Mesendoderm (in vitro differentiated cells): Measurements from ENCODE around the gene MB21D2.

ENCODE experiments used
- DNase-seq: peaks from one replicate; pipeline ENCODE4 v3.0.0; 2013
- H2AK5ac ChIP-seq: 2 replicates; pipeline ENCODE4 v1.6.1; 2013; ENCODE audit warnings: low read length, inconsistent platforms
- H2BK120ac ChIP-seq: 2 replicates; pipeline ENCODE4 v1.6.1; 2013; ENCODE audit warnings: low read depth, mild to moderate bottlenecking, low read length, moderate library complexity, mixed read lengths
- H2BK15ac ChIP-seq: replicated peaks from 2 replicates; pipeline ENCODE4 v1.6.1; 2013; ENCODE audit warnings: low read depth, mild to moderate bottlenecking, moderate library complexity
- H2BK5ac ChIP-seq: 2 replicates; pipeline ENCODE4 v1.6.1; 2013; ENCODE audit warnings: low read length, inconsistent platforms
- H3K18ac ChIP-seq: 2 replicates; pipeline ENCODE4 v1.6.1; 2013; ENCODE audit warnings: mild to moderate bottlenecking, low read length, mixed read lengths
- H3K23ac ChIP-seq: one replicate; pipeline ENCODE4 v1.6.1; 2013; ENCODE audit warnings: low read length
- H3K27ac ChIP-seq: 2 replicates; pipeline ENCODE4 v1.5.1; 2013; ENCODE audit warnings: low read depth, mild to moderate bottlenecking, inconsistent platforms, low read length, moderate library complexity
- H3K27me3 ChIP-seq: 2 replicates; pipeline ENCODE4 v1.6.1; 2013; ENCODE audit warnings: low read length, control low read depth, mild to moderate bottlenecking, inconsistent platforms; ENCODE audit not compliant: insufficient read depth, poor library complexity
- H3K36me3 ChIP-seq: 2 replicates; pipeline ENCODE4 v1.6.1; 2013; ENCODE audit warnings: low read length, inconsistent platforms; ENCODE audit not compliant: control insufficient read depth, insufficient read depth
- H3K4ac ChIP-seq: one replicate; pipeline ENCODE4 v1.6.1; 2013; ENCODE audit warnings: low read depth, mild to moderate bottlenecking, low read length, moderate library complexity
- H3K4me1 ChIP-seq: 2 replicates; pipeline ENCODE4 v1.6.1; 2013; ENCODE audit warnings: low read depth, low read length, inconsistent platforms; ENCODE audit not compliant: control insufficient read depth
- H3K4me2 ChIP-seq: 2 replicates; pipeline ENCODE4 v1.6.1; 2013; ENCODE audit warnings: low read length
- H3K4me3 ChIP-seq: 2 replicates; pipeline ENCODE4 v1.5.1; 2013; ENCODE audit warnings: mild to moderate bottlenecking, low read length
- H3K56ac ChIP-seq: one replicate; pipeline ENCODE4 v1.6.1; 2013; ENCODE audit warnings: low read length
- H3K79me1 ChIP-seq: 2 replicates; pipeline ENCODE4 v1.6.1; 2013; ENCODE audit warnings: low read length, inconsistent platforms
- H3K79me2 ChIP-seq: 2 replicates; pipeline ENCODE4 v1.6.1; 2013; ENCODE audit warnings: mild to moderate bottlenecking, low read length; ENCODE audit not compliant: control insufficient read depth, insufficient read depth
- H3K9ac ChIP-seq: 2 replicates; pipeline ENCODE4 v1.6.1; 2013; ENCODE audit warnings: low read length, inconsistent platforms
- H4K5ac ChIP-seq: one replicate; pipeline ENCODE4 v1.6.1; 2013; ENCODE audit warnings: low read length
- H4K8ac ChIP-seq: one replicate; pipeline ENCODE4 v1.6.1; 2013; ENCODE audit warnings: low read depth, mild to moderate bottlenecking, control low read depth, low read length, moderate library complexity
- WGBS: extraction: QIAGEN DNeasy Blood & Tissue Kit; methylation state at CpG from one replicate; pipeline ENCODE4 v1.1.7; 2013; ENCODE audit warnings: low lambda C conversion rate, missing lambda C conversion rate; ENCODE audit not compliant: insufficient coverage; ENCODE audit errors: extremely low coverage; 5-methylcytosine and 5-hydroxymethylcytosine counted together

MB21D2 gene

GRCh38 chr3:192953926-192954325 lies 36.3 kb upstream of the MB21D2 start:
- H2AK5ac ChIP-seq, result no peak overlapping the region
- no peak overlapping the region for H4K8ac ChIP-seq
- H3K79me1 ChIP-seq, result no peaks in the 10 kb centered on the region
- no peak overlapping the region for H3K56ac ChIP-seq
- no peak overlapping the region for H3K23ac ChIP-seq
- no peak overlapping the region for H3K27ac ChIP-seq
- H3K36me3 ChIP-seq, result no peaks in the 10 kb centered on the region
- H3K4me2 ChIP-seq, result no peak overlapping the region
- H3K9ac ChIP-seq, result no peak overlapping the region
- no peak overlapping the region for H3K18ac ChIP-seq
- no peak for DNase-seq
- H2BK120ac ChIP-seq, result no peak overlapping the region
- no peak overlapping the region for H2BK15ac ChIP-seq
- H3K4me1 ChIP-seq, result no peaks in the 10 kb centered on the region
- no peaks in the 10 kb centered on the region for H3K27me3 ChIP-seq
- no peak overlapping the region for H3K4ac ChIP-seq
- H3K4me3 ChIP-seq, result no peak overlapping the region
- WGBS, result no CpG with 5 or more reads among the region's 5 CpGs
- no peak overlapping the region for H2BK5ac ChIP-seq
- no peaks in the 10 kb centered on the region for H3K79me2 ChIP-seq
- H4K5ac ChIP-seq, result no peak overlapping the region

- Histone ChIP-seq H2BK120ac (no peak overlapping the region), H3K27me3 (no peaks in the 10 kb centered on the region)
These were observed 29.8 kb upstream of the MB21D2 start for GRCh38 chr3:192947421-192947820.

GRCh38 chr3:192943393-192943792 lies 25.7 kb upstream of the MB21D2 start:
- Histone ChIP-seq H3K23ac (no peak overlapping the region), H4K8ac (no peak overlapping the region), H3K56ac (no peak overlapping the region), H2AK5ac (no peak overlapping the region), H2BK120ac (no peak overlapping the region), H3K18ac (no peak overlapping the region), H2BK5ac (no peak overlapping the region), H3K4me1 (no peaks in the 10 kb centered on the region), H3K79me2 (no peaks in the 10 kb centered on the region), H3K4me2 (no peak overlapping the region), H3K79me1 (no peaks in the 10 kb centered on the region), H3K9ac (no peak overlapping the region), H3K36me3 (no peaks in the 10 kb centered on the region), H4K5ac (no peak overlapping the region), H3K27me3 (no peaks in the 10 kb centered on the region), H2BK15ac (no peak overlapping the region), H3K4me3 (no peak overlapping the region), H3K4ac (no peak overlapping the region), H3K27ac (no peak overlapping the region)
- no peak for DNase-seq
- WGBS, result no CpG with 5 or more reads among the region's 2 CpGs

More at GRCh38 chr3:192947421-192947820, 29.8 kb upstream of the MB21D2 start:
- Histone ChIP-seq H3K23ac (no peak overlapping the region), H4K5ac (no peak overlapping the region), H3K4me1 (no peaks in the 10 kb centered on the region), H3K4ac (no peak overlapping the region), H4K8ac (no peak overlapping the region), H3K56ac (no peak overlapping the region), H3K79me2 (no peaks in the 10 kb centered on the region), H3K4me2 (no peak overlapping the region), H3K4me3 (no peak overlapping the region), H3K18ac (no peak overlapping the region), H2BK5ac (no peak overlapping the region), H2BK15ac (no peak overlapping the region), H3K27ac (no peak overlapping the region), H2AK5ac (no peak overlapping the region), H3K79me1 (no peaks in the 10 kb centered on the region), H3K9ac (no peak overlapping the region), H3K36me3 (no peaks in the 10 kb centered on the region)
- no peak for DNase-seq
- WGBS, result no CpG with 5 or more reads among the region's 1 CpG

GRCh38 chr3:192942625-192943024 lies 25.0 kb upstream of the MB21D2 start:
- no peak for DNase-seq
- no peaks in the 10 kb centered on the region for H3K4me1 ChIP-seq
- no peak overlapping the region for H3K4me3 ChIP-seq
- H4K5ac ChIP-seq, result no peak overlapping the region
- no peaks in the 10 kb centered on the region for H3K79me1 ChIP-seq
- no CpG with 5 or more reads among the region's 2 CpGs for WGBS
- no peak overlapping the region for H3K9ac ChIP-seq
- H3K23ac ChIP-seq, result no peak overlapping the region
- no peak overlapping the region for H2BK15ac ChIP-seq
- no peak overlapping the region for H2BK120ac ChIP-seq
- no peak overlapping the region for H3K56ac ChIP-seq
- H3K18ac ChIP-seq, result no peak overlapping the region
- no peaks in the 10 kb centered on the region for H3K36me3 ChIP-seq
- no peaks in the 10 kb centered on the region for H3K27me3 ChIP-seq
- no peaks in the 10 kb centered on the region for H3K79me2 ChIP-seq
- no peak overlapping the region for H4K8ac ChIP-seq
- no peak overlapping the region for H3K4ac ChIP-seq
- H2AK5ac ChIP-seq, result no peak overlapping the region
- H3K27ac ChIP-seq, result no peak overlapping the region
- H3K4me2 ChIP-seq, result no peak overlapping the region
- no peak overlapping the region for H2BK5ac ChIP-seq

GRCh38 chr3:192940129-192940528 lies 22.5 kb upstream of the MB21D2 start:
- no peaks in the 10 kb centered on the region for H3K4me1 ChIP-seq

GRCh38 chr3:192935441-192935840 lies 17.8 kb upstream of the MB21D2 start:
- Histone ChIP-seq H3K56ac (no peak overlapping the region), H2BK120ac (no peak overlapping the region), H3K27ac (no peak overlapping the region), H3K4me2 (no peak overlapping the region), H4K5ac (no peak overlapping the region), H3K79me2 (no peaks in the 10 kb centered on the region), H3K27me3 (no peaks in the 10 kb centered on the region), H3K9ac (no peak overlapping the region), H3K79me1 (no peaks in the 10 kb centered on the region), H3K4me1 (no peaks in the 10 kb centered on the region), H3K23ac (no peak overlapping the region), H3K18ac (no peak overlapping the region), H3K4me3 (no peak overlapping the region), H2BK15ac (no peak overlapping the region), H3K36me3 (no peaks in the 10 kb centered on the region), H2BK5ac (no peak overlapping the region), H2AK5ac (no peak overlapping the region), H3K4ac (no peak overlapping the region), H4K8ac (no peak overlapping the region)
- DNase-seq, result no peak
- no CpG with 5 or more reads among the region's 1 CpG for WGBS

More at GRCh38 chr3:192940129-192940528, 22.5 kb upstream of the MB21D2 start:
- Histone ChIP-seq H2AK5ac (no peak overlapping the region), H3K23ac (no peak overlapping the region), H3K18ac (no peak overlapping the region), H3K27ac (no peak overlapping the region), H4K5ac (no peak overlapping the region), H3K4me3 (no peak overlapping the region), H3K79me2 (no peaks in the 10 kb centered on the region), H3K27me3 (no peaks in the 10 kb centered on the region), H3K4ac (no peak overlapping the region), H2BK5ac (no peak overlapping the region), H3K36me3 (no peaks in the 10 kb centered on the region), H3K9ac (no peak overlapping the region), H3K4me2 (no peak overlapping the region), H4K8ac (no peak overlapping the region), H2BK15ac (no peak overlapping the region), H2BK120ac (no peak overlapping the region), H3K79me1 (no peaks in the 10 kb centered on the region), H3K56ac (no peak overlapping the region)
- no CpG with 5 or more reads among the region's 4 CpGs for WGBS
- DNase-seq, result no peak
